Measurements from ENCODE around the gene LILRA1.

Gene LILRA1

GRCh38 chr19:54554896-54555295 lies 38.5 kb upstream of the LILRA1 start:
- H3K36me3 ChIP-seq (ENCODE audit: low read length), result no peaks in the 10 kb centered on the region
- no peak overlapping the region for H3K4me2 ChIP-seq (ENCODE audit: low read depth, low read length, poor library complexity, severe bottlenecking)
- no peaks in the 10 kb centered on the region for H3K27me3 ChIP-seq (ENCODE audit: low read length)
- no peaks in the 10 kb centered on the region for H3F3A ChIP-seq (ENCODE audit: insufficient read depth)
- no peak overlapping the region for H3K9ac ChIP-seq (ENCODE audit: low read length)
- no peaks in the 10 kb centered on the region for H3K79me2 ChIP-seq (ENCODE audit: insufficient read depth, low read length)
- no peak overlapping the region for H3K4me3 ChIP-seq (ENCODE audit: insufficient read depth, low read length, poor library complexity, severe bottlenecking)
- TF ChIP-seq CTCF (IDR thresholded peaks at IDR 0.05; ENCODE audit: insufficient read depth, low read length, poor library complexity, severe bottlenecking), result no peak
- TF ChIP-seq EZH2phosphoT487 (conservative IDR thresholded peaks at IDR 0.05; ENCODE audit: low read length), result no peak
- H3K9me3 ChIP-seq (ENCODE audit: insufficient read depth, low read length), result no peaks in the 10 kb centered on the region
- H2AFZ ChIP-seq (ENCODE audit: low read depth, low read length, severe bottlenecking), result no peak overlapping the region
- H4K20me1 ChIP-seq (ENCODE audit: low read depth, low read length), result no peaks in the 10 kb centered on the region
- H3K27ac ChIP-seq (ENCODE audit: low read depth, low read length), result no peak overlapping the region
- H3K9me2 ChIP-seq (replicated peaks; ENCODE audit: insufficient read depth, low read length), result no peaks in the 10 kb centered on the region

DNA sequence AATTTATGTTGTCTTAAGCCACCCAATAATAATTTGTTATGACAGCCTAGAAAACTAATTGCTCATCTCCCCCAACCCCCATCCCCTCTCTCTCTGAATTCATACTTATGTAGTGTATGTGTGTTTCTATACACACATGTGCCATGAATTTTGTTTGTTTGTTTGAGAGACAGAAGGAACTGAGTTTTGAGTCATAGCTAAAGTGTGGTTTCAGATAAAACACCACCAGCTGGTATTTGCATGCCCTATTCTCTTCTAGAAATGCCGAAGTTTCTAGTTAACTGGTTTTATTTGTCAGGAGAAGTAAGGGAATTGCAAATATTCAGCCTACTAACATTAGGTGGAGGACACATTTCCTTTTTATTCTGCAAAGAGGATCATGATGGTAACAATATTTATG lies 37.2 kb upstream of the LILRA1 start:
- Histone ChIP-seq H2AFZ (ENCODE audit: low read depth, low read length, severe bottlenecking) (no peak overlapping the region), H3K9me3 (ENCODE audit: insufficient read depth, low read length) (no peaks in the 10 kb centered on the region), H3K27ac (ENCODE audit: low read depth, low read length) (no peak overlapping the region), H4K20me1 (ENCODE audit: low read depth, low read length) (no peaks in the 10 kb centered on the region), H3K9ac (ENCODE audit: low read length) (no peak overlapping the region), H3K27me3 (ENCODE audit: low read length) (no peaks in the 10 kb centered on the region), H3F3A (ENCODE audit: insufficient read depth) (no peaks in the 10 kb centered on the region), H3K9me2 (replicated peaks; ENCODE audit: insufficient read depth, low read length) (no peaks in the 10 kb centered on the region), H3K79me2 (ENCODE audit: insufficient read depth, low read length) (no peaks in the 10 kb centered on the region), H3K4me3 (ENCODE audit: insufficient read depth, low read length, poor library complexity, severe bottlenecking) (no peak overlapping the region), H3K4me2 (ENCODE audit: low read depth, low read length, poor library complexity, severe bottlenecking) (no peak overlapping the region), H3K36me3 (ENCODE audit: low read length) (no peaks in the 10 kb centered on the region)
- no peak for TF ChIP-seq CTCF (IDR thresholded peaks at IDR 0.05; ENCODE audit: insufficient read depth, low read length, poor library complexity, severe bottlenecking)
- no peak for TF ChIP-seq EZH2phosphoT487 (conservative IDR thresholded peaks at IDR 0.05; ENCODE audit: low read length)

- Histone ChIP-seq H3K4me2 (ENCODE audit: low read depth, low read length, poor library complexity, severe bottlenecking) (no peak overlapping the region), H3F3A (ENCODE audit: insufficient read depth) (no peaks in the 10 kb centered on the region), H3K9me3 (ENCODE audit: insufficient read depth, low read length) (no peaks in the 10 kb centered on the region), H3K36me3 (ENCODE audit: low read length) (no peaks in the 10 kb centered on the region), H2AFZ (ENCODE audit: low read depth, low read length, severe bottlenecking) (no peak overlapping the region), H3K27ac (ENCODE audit: low read depth, low read length) (no peak overlapping the region), H3K9ac (ENCODE audit: low read length) (no peak overlapping the region), H3K79me2 (ENCODE audit: insufficient read depth, low read length) (no peaks in the 10 kb centered on the region), H3K9me2 (replicated peaks; ENCODE audit: insufficient read depth, low read length) (no peaks in the 10 kb centered on the region), H3K27me3 (ENCODE audit: low read length) (no peaks in the 10 kb centered on the region), H4K20me1 (ENCODE audit: low read depth, low read length) (no peaks in the 10 kb centered on the region), H3K4me3 (ENCODE audit: insufficient read depth, low read length, poor library complexity, severe bottlenecking) (no peak overlapping the region)
- TF ChIP-seq CTCF (IDR thresholded peaks at IDR 0.05; ENCODE audit: insufficient read depth, low read length, poor library complexity, severe bottlenecking) (no peak), EZH2phosphoT487 (conservative IDR thresholded peaks at IDR 0.05; ENCODE audit: low read length) (no peak)
Observed at GRCh38 chr19:54558339-54558738, 35.1 kb upstream of the LILRA1 start.
